Measurements from ENCODE around the gene CAMSAP2. TPM values are rescaled to one million over a fixed set of nuclear protein-coding genes. Genes with fewer than 3 reads are reported as not detected.
"Not testable (repeated sequence)": the region's sequence is repeated elsewhere in the genome, so short reads cannot be mapped to it uniquely, and the experiment has no call there.

Gene CAMSAP2
- total RNA-seq, 1 experiment from 2014 or later, result 49.7 TPM

GRCh38 chr1:200780545-200781369, 42.1 kb downstream of the CAMSAP2 start:
- no peak for DNase-seq (ENCODE audit: extremely low read depth, low read depth)

- no peak for DNase-seq (ENCODE audit: extremely low read depth, low read depth)
Observed at GRCh38 chr1:200783926-200784325, 45.2 kb downstream of the CAMSAP2 start.

- DNase-seq (ENCODE audit: extremely low read depth, low read depth), result no peak
Observed at GRCh38 chr1:200784576-200784975, 45.9 kb downstream of the CAMSAP2 start.

GRCh38 chr1:200786788-200787187, 48.1 kb downstream of the CAMSAP2 start:
- no peak for DNase-seq (ENCODE audit: extremely low read depth, low read depth)

GRCh38 chr1:200787896-200788387, 49.2 kb downstream of the CAMSAP2 start:
- DNase-seq (ENCODE audit: extremely low read depth, low read depth), result no peak

GRCh38 chr1:200791012-200791411, 52.3 kb downstream of the CAMSAP2 start:
- not testable (repeated sequence) for DNase-seq (ENCODE audit: extremely low read depth, low read depth)

GRCh38 chr1:200793677-200794076, 55.0 kb downstream of the CAMSAP2 start:
- no peak for DNase-seq (ENCODE audit: extremely low read depth, low read depth)

GRCh38 chr1:200794506-200795065, 55.9 kb downstream of the CAMSAP2 start:
- no peak for DNase-seq (ENCODE audit: extremely low read depth, low read depth)

GRCh38 chr1:200795156-200795555, 56.5 kb downstream of the CAMSAP2 start:
- DNase-seq (ENCODE audit: extremely low read depth, low read depth), result no peak

GRCh38 chr1:200802042-200802441, 63.3 kb downstream of the CAMSAP2 start:
- no peak for DNase-seq (ENCODE audit: extremely low read depth, low read depth)

- peak; percentile 85 for DNase-seq (ENCODE audit: extremely low read depth, low read depth)
Observed at GRCh38 chr1:200802865-200803512, 64.3 kb downstream of the CAMSAP2 start.

GRCh38 chr1:200805719-200806118, 67.0 kb downstream of the CAMSAP2 start:
- DNase-seq (ENCODE audit: extremely low read depth, low read depth), result no peak

- DNase-seq (ENCODE audit: extremely low read depth, low read depth), result no peak
Observed at GRCh38 chr1:200808846-200809245, 70.2 kb downstream of the CAMSAP2 start.

GRCh38 chr1:200811704-200812103, 73.0 kb downstream of the CAMSAP2 start:
- DNase-seq (ENCODE audit: extremely low read depth, low read depth), result no peak

- not testable (repeated sequence) for DNase-seq (ENCODE audit: extremely low read depth, low read depth)
Observed at GRCh38 chr1:200816624-200817224, 78.0 kb downstream of the CAMSAP2 start.

GRCh38 chr1:200818248-200818647, 79.6 kb downstream of the CAMSAP2 start:
- no peak for DNase-seq (ENCODE audit: extremely low read depth, low read depth)

GRCh38 chr1:200819726-200820125, 81.0 kb downstream of the CAMSAP2 start:
- DNase-seq (ENCODE audit: extremely low read depth, low read depth), result no peak

- no peak for DNase-seq (ENCODE audit: extremely low read depth, low read depth)
Observed at GRCh38 chr1:200831091-200831490, 92.4 kb downstream of the CAMSAP2 start.

- DNase-seq (ENCODE audit: extremely low read depth, low read depth), result no peak
Observed at GRCh38 chr1:200834383-200834782, 95.7 kb downstream of the CAMSAP2 start.

GRCh38 chr1:200836213-200836612, 97.5 kb downstream of the CAMSAP2 start:
- DNase-seq (ENCODE audit: extremely low read depth, low read depth), result no peak

GRCh38 chr1:200837931-200838571, 99.4 kb downstream of the CAMSAP2 start:
- DNase-seq (ENCODE audit: extremely low read depth, low read depth), result peak; percentile 11

All from NCI-H460 (cell line).